A549 (cell line): Measurements from ENCODE around the gene FANCI.

Source experiments
- MAX ChIP-seq: IDR thresholded peaks from 2 replicates; pipeline ENCODE4 v1.6.1; 2012
- POLR2AphosphoS2 ChIP-seq: conservative IDR thresholded peaks from 2 replicates; pipeline ENCODE4 v1.6.1; 2012; ENCODE audit warnings: low read length, improper control_type of control experiment, inconsistent platforms
- TF ChIP-seq, protein P1 (sequence below): fragments of >200 bp; sonication (Bioruptor Twin); formaldehyde crosslinking; IDR thresholded peaks from 3 replicates; pipeline ENCODE4 v1.5.1; 2016
- TF ChIP-seq, protein P2 (sequence below): fragments of 200-600 bp; sonication (generic); IDR thresholded peaks from 2 replicates; pipeline ENCODE4 v1.6.1; 2016; ENCODE audit warnings: antibody characterized with exemption, mild to moderate bottlenecking, moderate library complexity

DNA sequence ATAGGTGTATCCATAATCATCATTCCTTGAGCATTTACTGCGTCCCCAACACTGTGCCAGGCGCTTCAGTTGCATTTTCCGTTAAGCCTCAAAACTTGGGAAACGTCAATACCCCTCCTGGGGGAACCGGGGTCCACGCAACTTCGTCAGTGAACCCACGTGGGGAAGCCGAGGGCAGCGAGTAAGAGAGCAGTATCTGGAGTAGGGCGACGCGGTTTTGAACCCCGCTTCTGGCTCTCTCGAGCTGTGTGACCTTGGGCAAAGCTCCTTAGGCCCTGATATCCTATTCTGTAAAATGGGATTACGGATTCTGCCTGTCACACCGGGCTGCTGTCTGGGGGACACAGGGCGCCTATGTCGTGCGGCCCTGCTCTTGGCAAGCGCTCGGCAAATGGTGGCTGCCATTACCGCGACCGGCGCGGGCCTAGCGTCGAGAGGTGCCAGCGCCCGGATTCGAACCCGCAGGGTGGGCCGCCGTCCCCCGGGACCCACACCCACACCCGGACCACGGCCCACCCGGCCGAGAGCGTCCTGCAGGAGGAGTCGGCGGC is 90.3 kb downstream of the FANCI start:
- TF ChIP-seq, protein P1, sequence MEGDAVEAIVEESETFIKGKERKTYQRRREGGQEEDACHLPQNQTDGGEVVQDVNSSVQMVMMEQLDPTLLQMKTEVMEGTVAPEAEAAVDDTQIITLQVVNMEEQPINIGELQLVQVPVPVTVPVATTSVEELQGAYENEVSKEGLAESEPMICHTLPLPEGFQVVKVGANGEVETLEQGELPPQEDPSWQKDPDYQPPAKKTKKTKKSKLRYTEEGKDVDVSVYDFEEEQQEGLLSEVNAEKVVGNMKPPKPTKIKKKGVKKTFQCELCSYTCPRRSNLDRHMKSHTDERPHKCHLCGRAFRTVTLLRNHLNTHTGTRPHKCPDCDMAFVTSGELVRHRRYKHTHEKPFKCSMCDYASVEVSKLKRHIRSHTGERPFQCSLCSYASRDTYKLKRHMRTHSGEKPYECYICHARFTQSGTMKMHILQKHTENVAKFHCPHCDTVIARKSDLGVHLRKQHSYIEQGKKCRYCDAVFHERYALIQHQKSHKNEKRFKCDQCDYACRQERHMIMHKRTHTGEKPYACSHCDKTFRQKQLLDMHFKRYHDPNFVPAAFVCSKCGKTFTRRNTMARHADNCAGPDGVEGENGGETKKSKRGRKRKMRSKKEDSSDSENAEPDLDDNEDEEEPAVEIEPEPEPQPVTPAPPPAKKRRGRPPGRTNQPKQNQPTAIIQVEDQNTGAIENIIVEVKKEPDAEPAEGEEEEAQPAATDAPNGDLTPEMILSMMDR = no peak
- TF ChIP-seq POLR2AphosphoS2 (no peak), MAX (peak; percentile 54; the same call in 1 of the 2 replicates)
- TF ChIP-seq, protein P2, sequence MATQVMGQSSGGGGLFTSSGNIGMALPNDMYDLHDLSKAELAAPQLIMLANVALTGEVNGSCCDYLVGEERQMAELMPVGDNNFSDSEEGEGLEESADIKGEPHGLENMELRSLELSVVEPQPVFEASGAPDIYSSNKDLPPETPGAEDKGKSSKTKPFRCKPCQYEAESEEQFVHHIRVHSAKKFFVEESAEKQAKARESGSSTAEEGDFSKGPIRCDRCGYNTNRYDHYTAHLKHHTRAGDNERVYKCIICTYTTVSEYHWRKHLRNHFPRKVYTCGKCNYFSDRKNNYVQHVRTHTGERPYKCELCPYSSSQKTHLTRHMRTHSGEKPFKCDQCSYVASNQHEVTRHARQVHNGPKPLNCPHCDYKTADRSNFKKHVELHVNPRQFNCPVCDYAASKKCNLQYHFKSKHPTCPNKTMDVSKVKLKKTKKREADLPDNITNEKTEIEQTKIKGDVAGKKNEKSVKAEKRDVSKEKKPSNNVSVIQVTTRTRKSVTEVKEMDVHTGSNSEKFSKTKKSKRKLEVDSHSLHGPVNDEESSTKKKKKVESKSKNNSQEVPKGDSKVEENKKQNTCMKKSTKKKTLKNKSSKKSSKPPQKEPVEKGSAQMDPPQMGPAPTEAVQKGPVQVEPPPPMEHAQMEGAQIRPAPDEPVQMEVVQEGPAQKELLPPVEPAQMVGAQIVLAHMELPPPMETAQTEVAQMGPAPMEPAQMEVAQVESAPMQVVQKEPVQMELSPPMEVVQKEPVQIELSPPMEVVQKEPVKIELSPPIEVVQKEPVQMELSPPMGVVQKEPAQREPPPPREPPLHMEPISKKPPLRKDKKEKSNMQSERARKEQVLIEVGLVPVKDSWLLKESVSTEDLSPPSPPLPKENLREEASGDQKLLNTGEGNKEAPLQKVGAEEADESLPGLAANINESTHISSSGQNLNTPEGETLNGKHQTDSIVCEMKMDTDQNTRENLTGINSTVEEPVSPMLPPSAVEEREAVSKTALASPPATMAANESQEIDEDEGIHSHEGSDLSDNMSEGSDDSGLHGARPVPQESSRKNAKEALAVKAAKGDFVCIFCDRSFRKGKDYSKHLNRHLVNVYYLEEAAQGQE = no peak
